Mesendoderm (in vitro differentiated cells): Measurements from ENCODE around the gene RHOBTB3.

Experiments
- DNase-seq: peaks from one replicate; pipeline ENCODE4 v3.0.0; 2013
- H2AK5ac ChIP-seq: 2 replicates; pipeline ENCODE4 v1.6.1; 2013; ENCODE audit warnings: low read length, inconsistent platforms
- H2BK120ac ChIP-seq: 2 replicates; pipeline ENCODE4 v1.6.1; 2013; ENCODE audit warnings: low read depth, mild to moderate bottlenecking, low read length, moderate library complexity, mixed read lengths
- H2BK15ac ChIP-seq: replicated peaks from 2 replicates; pipeline ENCODE4 v1.6.1; 2013; ENCODE audit warnings: low read depth, mild to moderate bottlenecking, moderate library complexity
- H2BK5ac ChIP-seq: 2 replicates; pipeline ENCODE4 v1.6.1; 2013; ENCODE audit warnings: low read length, inconsistent platforms
- H3K18ac ChIP-seq: 2 replicates; pipeline ENCODE4 v1.6.1; 2013; ENCODE audit warnings: mild to moderate bottlenecking, low read length, mixed read lengths
- H3K23ac ChIP-seq: one replicate; pipeline ENCODE4 v1.6.1; 2013; ENCODE audit warnings: low read length
- H3K27ac ChIP-seq: 2 replicates; pipeline ENCODE4 v1.5.1; 2013; ENCODE audit warnings: low read depth, mild to moderate bottlenecking, inconsistent platforms, low read length, moderate library complexity
- H3K27me3 ChIP-seq: 2 replicates; pipeline ENCODE4 v1.6.1; 2013; ENCODE audit warnings: low read length, control low read depth, mild to moderate bottlenecking, inconsistent platforms; ENCODE audit not compliant: insufficient read depth, poor library complexity
- H3K36me3 ChIP-seq: 2 replicates; pipeline ENCODE4 v1.6.1; 2013; ENCODE audit warnings: low read length, inconsistent platforms; ENCODE audit not compliant: control insufficient read depth, insufficient read depth
- H3K4ac ChIP-seq: one replicate; pipeline ENCODE4 v1.6.1; 2013; ENCODE audit warnings: low read depth, mild to moderate bottlenecking, low read length, moderate library complexity
- H3K4me1 ChIP-seq: 2 replicates; pipeline ENCODE4 v1.6.1; 2013; ENCODE audit warnings: low read depth, low read length, inconsistent platforms; ENCODE audit not compliant: control insufficient read depth
- H3K4me2 ChIP-seq: 2 replicates; pipeline ENCODE4 v1.6.1; 2013; ENCODE audit warnings: low read length
- H3K4me3 ChIP-seq: 2 replicates; pipeline ENCODE4 v1.5.1; 2013; ENCODE audit warnings: mild to moderate bottlenecking, low read length
- H3K56ac ChIP-seq: one replicate; pipeline ENCODE4 v1.6.1; 2013; ENCODE audit warnings: low read length
- H3K79me1 ChIP-seq: 2 replicates; pipeline ENCODE4 v1.6.1; 2013; ENCODE audit warnings: low read length, inconsistent platforms
- H3K79me2 ChIP-seq: 2 replicates; pipeline ENCODE4 v1.6.1; 2013; ENCODE audit warnings: mild to moderate bottlenecking, low read length; ENCODE audit not compliant: control insufficient read depth, insufficient read depth
- H3K9ac ChIP-seq: 2 replicates; pipeline ENCODE4 v1.6.1; 2013; ENCODE audit warnings: low read length, inconsistent platforms
- H4K5ac ChIP-seq: one replicate; pipeline ENCODE4 v1.6.1; 2013; ENCODE audit warnings: low read length
- H4K8ac ChIP-seq: one replicate; pipeline ENCODE4 v1.6.1; 2013; ENCODE audit warnings: low read depth, mild to moderate bottlenecking, control low read depth, low read length, moderate library complexity
- WGBS: extraction: QIAGEN DNeasy Blood & Tissue Kit; methylation state at CpG from one replicate; pipeline ENCODE4 v1.1.7; 2013; ENCODE audit warnings: low lambda C conversion rate, missing lambda C conversion rate; ENCODE audit not compliant: insufficient coverage; ENCODE audit errors: extremely low coverage; 5-methylcytosine and 5-hydroxymethylcytosine counted together

RHOBTB3 gene

DNA sequence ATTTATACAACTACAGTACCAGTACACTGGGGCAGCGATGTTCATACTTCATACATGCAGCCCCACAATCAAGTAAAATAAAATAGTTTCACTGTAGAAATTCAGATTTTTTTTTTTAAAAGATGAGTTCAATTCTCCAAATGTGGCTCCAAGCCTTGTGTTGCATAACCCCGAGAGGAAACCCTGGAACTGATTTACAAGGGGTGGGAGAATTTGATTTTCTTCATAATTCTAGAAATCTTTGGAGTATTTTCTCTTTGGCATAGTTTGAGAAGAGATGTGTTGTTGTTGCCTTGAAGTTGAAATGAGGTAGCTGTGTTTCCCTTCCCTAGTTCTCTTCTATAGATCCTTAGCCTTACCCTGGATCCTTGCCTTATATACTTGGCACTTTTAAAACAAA is 3.1 kb downstream of the RHOBTB3 start:
- Histone ChIP-seq H4K8ac (no peak overlapping the region), H3K79me2 (peaks cover 25% of the 10 kb centered on the region), H4K5ac (no peak overlapping the region), H3K56ac (peak overlapping the region; percentile 69), H3K4ac (no peak overlapping the region), H3K4me3 (no peak overlapping the region), H3K79me1 (peaks cover 13% of the 10 kb centered on the region), H3K36me3 (peaks cover 11% of the 10 kb centered on the region), H2BK5ac (no peak overlapping the region), H3K23ac (no peak overlapping the region), H3K27me3 (no peaks in the 10 kb centered on the region), H3K4me1 (peaks cover 3% of the 10 kb centered on the region), H3K4me2 (peak overlapping the region; percentile 30), H2AK5ac (no peak overlapping the region), H3K9ac (peak overlapping the region; percentile 71), H3K18ac (no peak overlapping the region), H2BK120ac (no peak overlapping the region), H3K27ac (no peak overlapping the region), H2BK15ac (peak overlapping the region; percentile 57)
- no CpG with 5 or more reads among the region's 2 CpGs for WGBS
- no peak for DNase-seq

DNA sequence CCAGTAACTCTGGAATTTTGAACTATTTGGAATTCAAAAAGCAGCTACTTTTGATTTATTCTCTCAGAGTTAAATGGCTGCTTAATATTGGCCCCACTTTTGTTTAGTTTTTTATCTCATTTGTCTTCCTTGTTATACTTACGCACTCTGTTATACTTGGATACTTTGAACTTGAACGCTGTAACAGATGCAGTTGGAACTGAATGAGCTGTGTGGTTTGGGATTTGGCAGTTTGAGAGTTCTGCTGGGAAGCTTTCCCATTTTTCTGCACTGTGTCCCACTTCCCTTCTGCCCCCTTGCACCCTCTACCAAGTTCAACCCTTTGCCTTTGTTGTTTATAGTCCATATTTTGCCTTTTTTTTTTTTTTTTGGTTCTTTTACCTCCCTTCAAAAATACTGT is 3.8 kb downstream of the RHOBTB3 start:
- Histone ChIP-seq H3K79me2 (peaks cover 25% of the 10 kb centered on the region), H2BK15ac (no peak overlapping the region), H3K23ac (no peak overlapping the region), H3K9ac (peak overlapping the region; percentile 51), H3K4me2 (peak overlapping the region; percentile 22), H3K4ac (no peak overlapping the region), H3K56ac (peak overlapping the region; percentile 62), H4K5ac (no peak overlapping the region), H2BK5ac (no peak overlapping the region), H3K36me3 (peaks cover 11% of the 10 kb centered on the region), H3K4me1 (peaks cover 3% of the 10 kb centered on the region), H3K27ac (no peak overlapping the region), H3K18ac (no peak overlapping the region), H3K79me1 (peaks cover 13% of the 10 kb centered on the region), H3K27me3 (no peaks in the 10 kb centered on the region), H2BK120ac (no peak overlapping the region), H4K8ac (no peak overlapping the region), H2AK5ac (no peak overlapping the region), H3K4me3 (no peak overlapping the region)
- DNase-seq, result no peak
- no CpG with 5 or more reads among the region's 2 CpGs for WGBS

DNA sequence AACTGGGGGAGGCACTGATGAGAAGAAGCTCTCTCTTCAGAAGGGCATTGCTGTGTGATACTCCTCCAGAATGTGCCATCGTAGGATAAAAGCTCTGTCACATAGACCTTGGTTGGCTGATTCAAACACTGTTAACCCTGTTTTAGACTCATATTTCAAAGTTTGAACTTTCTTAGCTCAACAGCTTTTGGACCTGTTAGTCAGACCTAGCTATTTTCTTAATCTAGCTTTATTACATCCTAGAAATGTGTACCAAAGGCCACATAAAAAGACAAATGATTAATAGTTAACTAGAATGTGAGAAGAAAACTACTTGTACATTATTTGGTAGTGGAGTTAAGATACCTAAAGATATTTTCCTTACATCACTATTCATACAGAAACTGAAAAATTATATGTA is 4.3 kb downstream of the RHOBTB3 start:
- no peak overlapping the region for H2BK5ac ChIP-seq
- H3K4me2 ChIP-seq, result peak overlapping the region; percentile 22
- H3K27me3 ChIP-seq, result no peaks in the 10 kb centered on the region
- peaks cover 13% of the 10 kb centered on the region for H3K79me1 ChIP-seq
- peaks cover 25% of the 10 kb centered on the region for H3K79me2 ChIP-seq
- no peak overlapping the region for H2BK15ac ChIP-seq
- H3K36me3 ChIP-seq, result peaks cover 11% of the 10 kb centered on the region
- H3K4me3 ChIP-seq, result no peak overlapping the region
- H3K23ac ChIP-seq, result no peak overlapping the region
- H3K18ac ChIP-seq, result no peak overlapping the region
- H4K5ac ChIP-seq, result no peak overlapping the region
- no peak for DNase-seq
- H3K56ac ChIP-seq, result peak overlapping the region; percentile 39
- no peak overlapping the region for H4K8ac ChIP-seq
- no peak overlapping the region for H2AK5ac ChIP-seq
- H2BK120ac ChIP-seq, result no peak overlapping the region
- peaks cover 3% of the 10 kb centered on the region for H3K4me1 ChIP-seq
- peak overlapping the region; percentile 51 for H3K9ac ChIP-seq
- no peak overlapping the region for H3K4ac ChIP-seq
- H3K27ac ChIP-seq, result no peak overlapping the region
- WGBS, result no CpG with 5 or more reads among the region's 1 CpG

DNA sequence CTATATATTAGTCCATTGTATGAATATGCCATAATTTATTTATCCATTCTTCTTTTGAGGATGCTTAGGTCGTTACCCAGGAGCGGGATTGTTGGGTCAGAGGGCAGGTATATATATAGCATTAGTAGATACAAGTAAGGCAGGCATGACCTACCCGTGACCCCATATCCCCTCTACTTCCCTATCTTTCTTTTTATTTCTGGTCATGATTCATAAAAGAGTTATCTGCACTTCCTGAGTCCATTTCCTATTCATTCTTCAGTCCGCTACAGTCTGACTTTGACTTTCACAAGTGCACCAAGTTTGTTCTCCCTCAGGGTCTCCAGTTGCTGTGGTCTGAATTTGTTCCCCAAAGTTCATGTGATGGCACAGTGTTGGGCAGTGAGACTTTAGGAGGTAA is 6.9 kb downstream of the RHOBTB3 start:
- Histone ChIP-seq H3K23ac (no peak overlapping the region), H3K4me1 (peaks cover 3% of the 10 kb centered on the region), H2BK120ac (no peak overlapping the region), H3K9ac (no peak overlapping the region), H3K18ac (no peak overlapping the region), H3K4ac (no peak overlapping the region), H3K4me3 (no peak overlapping the region), H4K8ac (no peak overlapping the region), H3K79me1 (peaks cover 8% of the 10 kb centered on the region), H2AK5ac (no peak overlapping the region), H3K36me3 (peaks cover 11% of the 10 kb centered on the region), H2BK15ac (no peak overlapping the region), H4K5ac (no peak overlapping the region), H3K4me2 (no peak overlapping the region), H2BK5ac (no peak overlapping the region), H3K27me3 (no peaks in the 10 kb centered on the region), H3K56ac (no peak overlapping the region), H3K27ac (no peak overlapping the region), H3K79me2 (peaks cover 16% of the 10 kb centered on the region)
- DNase-seq, result no peak
- no CpG with 5 or more reads among the region's 4 CpGs for WGBS

DNA sequence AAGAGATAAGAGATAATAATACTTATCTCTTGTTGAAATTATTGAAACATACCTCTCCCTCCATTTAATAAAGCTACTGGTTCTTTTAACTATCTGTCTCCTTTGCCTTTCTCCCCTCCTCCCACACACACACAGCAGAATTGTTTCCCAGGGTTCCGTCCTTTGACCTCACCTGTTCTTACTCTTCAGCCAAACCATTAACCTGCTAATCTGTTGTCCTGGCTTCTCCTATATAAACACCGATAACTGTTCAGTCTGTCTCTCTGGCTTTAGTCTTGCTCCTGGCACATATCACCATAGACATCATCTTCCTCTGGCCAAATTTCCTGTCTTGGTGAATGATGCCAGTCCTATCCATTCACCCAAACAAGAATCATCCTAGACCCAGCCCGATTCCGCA is 7.7 kb downstream of the RHOBTB3 start:
- Histone ChIP-seq H2AK5ac (no peak overlapping the region), H3K79me1 (peaks cover 10% of the 10 kb centered on the region), H4K8ac (no peak overlapping the region), H3K4me3 (no peak overlapping the region), H3K27me3 (no peaks in the 10 kb centered on the region), H3K27ac (no peak overlapping the region), H3K4me1 (peaks cover 3% of the 10 kb centered on the region), H3K4ac (no peak overlapping the region), H2BK15ac (no peak overlapping the region), H3K79me2 (peaks cover 9% of the 10 kb centered on the region), H3K4me2 (no peak overlapping the region), H3K9ac (no peak overlapping the region), H3K23ac (no peak overlapping the region), H3K18ac (no peak overlapping the region), H2BK5ac (no peak overlapping the region), H3K36me3 (peaks cover 11% of the 10 kb centered on the region), H4K5ac (no peak overlapping the region), H3K56ac (no peak overlapping the region), H2BK120ac (no peak overlapping the region)
- 100% methylated on average over 2 of the region's 4 CpGs for WGBS
- DNase-seq, result no peak

DNA sequence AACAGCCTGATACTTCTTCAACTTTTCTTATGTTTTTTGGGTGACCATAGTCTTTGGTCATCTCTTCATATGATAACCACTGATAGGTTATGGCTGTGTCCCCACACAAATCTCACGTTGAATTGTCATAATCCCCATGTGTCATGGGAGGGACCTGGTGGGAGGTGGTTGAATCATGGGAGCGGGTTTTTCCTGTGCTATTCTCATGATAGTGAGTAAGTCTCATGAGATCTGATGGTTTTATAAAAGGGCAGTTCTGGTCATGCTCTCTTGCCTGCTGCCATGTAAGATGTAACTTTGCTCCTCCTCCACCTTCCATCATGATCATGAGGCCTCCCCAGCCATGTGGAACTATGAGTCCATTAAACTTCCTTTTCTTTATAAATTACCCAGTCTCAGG is 8.7 kb downstream of the RHOBTB3 start:
- H3K56ac ChIP-seq, result no peak overlapping the region
- H3K9ac ChIP-seq, result no peak overlapping the region
- peaks cover 11% of the 10 kb centered on the region for H3K36me3 ChIP-seq
- no peak overlapping the region for H2AK5ac ChIP-seq
- no peak overlapping the region for H3K4me2 ChIP-seq
- no peak overlapping the region for H2BK5ac ChIP-seq
- H3K79me1 ChIP-seq, result peaks cover 10% of the 10 kb centered on the region
- no peak for DNase-seq
- no CpG with 5 or more reads among the region's 2 CpGs for WGBS
- no peaks in the 10 kb centered on the region for H3K27me3 ChIP-seq
- no peak overlapping the region for H3K27ac ChIP-seq
- peaks cover 3% of the 10 kb centered on the region for H3K4me1 ChIP-seq
- no peak overlapping the region for H3K4me3 ChIP-seq
- H2BK15ac ChIP-seq, result no peak overlapping the region
- H3K18ac ChIP-seq, result no peak overlapping the region
- no peak overlapping the region for H3K4ac ChIP-seq
- H3K23ac ChIP-seq, result no peak overlapping the region
- no peak overlapping the region for H2BK120ac ChIP-seq
- H3K79me2 ChIP-seq, result peaks cover 6% of the 10 kb centered on the region
- H4K5ac ChIP-seq, result no peak overlapping the region
- no peak overlapping the region for H4K8ac ChIP-seq
